Fibroblast of upper back skin (primary cell): ENCODE measurements around the gene ABCA6.
"Not testable (repeated sequence)": the region's sequence is repeated elsewhere in the genome, so short reads cannot be mapped to it uniquely, and the experiment has no call there.

ENCODE experiments used
- DNase-seq: peaks from one replicate; pipeline ENCODE4 v3.0.0-alpha.2; 2013

The ABCA6 gene

DNA sequence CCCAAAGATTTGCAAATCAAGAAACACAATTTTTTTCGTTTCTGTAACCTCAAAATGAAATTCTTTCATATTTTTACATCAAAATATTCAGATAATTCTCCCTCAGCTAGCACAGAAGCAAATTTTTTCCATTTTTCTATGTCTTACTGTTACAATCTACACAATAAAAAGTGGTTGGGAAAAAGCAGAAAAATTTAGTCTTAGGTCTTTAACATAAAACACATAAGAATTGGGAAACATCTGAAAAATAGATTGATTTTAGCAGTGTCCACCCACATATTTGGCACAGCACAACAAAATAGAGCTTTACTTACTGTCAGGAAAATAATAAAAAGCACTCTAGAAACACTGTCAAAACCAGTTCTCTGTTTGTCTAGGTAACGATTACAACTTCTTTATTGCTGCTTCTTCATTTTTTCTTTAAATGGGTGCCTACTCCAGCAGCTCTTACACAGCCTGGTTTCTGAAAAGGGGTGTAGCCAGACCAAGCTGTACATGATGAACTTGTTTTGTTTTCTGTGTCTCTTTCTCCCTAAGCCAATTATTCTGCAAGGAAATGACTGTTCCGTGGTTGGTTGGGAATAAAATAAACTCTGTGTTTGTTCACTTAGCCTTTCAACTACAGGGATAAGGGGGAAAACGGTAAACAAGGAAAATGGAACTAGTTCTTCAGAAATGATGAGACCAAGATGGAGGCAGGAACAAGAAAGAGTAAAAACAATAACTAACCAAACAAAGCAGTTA lies at the start of gene ABCA6:
ABCA6 (minus strand) TSS at position 465 of the 744 bp plus-strand sequence. CDS start 1,192 bp downstream, outside the sequence.
- DNase-seq, result peak; percentile 11

GRCh38 chr17:69188796-69189195 lies 47.1 kb upstream of the ABCA6 start:
- DNase-seq, result no peak

- no peak for DNase-seq
Measured at GRCh38 chr17:69188064-69188463, 46.4 kb upstream of the ABCA6 start.

DNA sequence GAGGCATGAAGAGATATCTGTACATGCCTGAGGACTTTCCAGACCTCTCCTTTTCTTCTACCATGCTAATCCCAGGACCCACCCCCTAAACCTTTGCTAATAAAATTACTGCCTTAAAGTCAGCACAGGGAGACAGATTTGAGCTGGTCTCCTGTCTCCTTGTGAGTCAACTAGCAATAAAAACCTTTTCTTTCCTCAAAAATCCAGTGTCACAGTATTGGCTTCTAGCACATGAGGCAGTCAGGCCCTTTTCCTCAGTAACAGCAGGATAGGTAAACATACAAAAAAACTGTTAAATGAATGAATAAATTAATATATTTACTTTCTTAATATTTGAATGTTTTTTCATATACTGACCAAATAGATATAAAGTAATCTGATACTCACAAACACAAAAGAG lies 45.6 kb upstream of the ABCA6 start:
- DNase-seq, result no peak

- peak; percentile 54 for DNase-seq
Measured at GRCh38 chr17:69179227-69179952, 37.7 kb upstream of the ABCA6 start.

GRCh38 chr17:69176457-69176795 lies 34.7 kb upstream of the ABCA6 start:
- DNase-seq, result no peak

DNA sequence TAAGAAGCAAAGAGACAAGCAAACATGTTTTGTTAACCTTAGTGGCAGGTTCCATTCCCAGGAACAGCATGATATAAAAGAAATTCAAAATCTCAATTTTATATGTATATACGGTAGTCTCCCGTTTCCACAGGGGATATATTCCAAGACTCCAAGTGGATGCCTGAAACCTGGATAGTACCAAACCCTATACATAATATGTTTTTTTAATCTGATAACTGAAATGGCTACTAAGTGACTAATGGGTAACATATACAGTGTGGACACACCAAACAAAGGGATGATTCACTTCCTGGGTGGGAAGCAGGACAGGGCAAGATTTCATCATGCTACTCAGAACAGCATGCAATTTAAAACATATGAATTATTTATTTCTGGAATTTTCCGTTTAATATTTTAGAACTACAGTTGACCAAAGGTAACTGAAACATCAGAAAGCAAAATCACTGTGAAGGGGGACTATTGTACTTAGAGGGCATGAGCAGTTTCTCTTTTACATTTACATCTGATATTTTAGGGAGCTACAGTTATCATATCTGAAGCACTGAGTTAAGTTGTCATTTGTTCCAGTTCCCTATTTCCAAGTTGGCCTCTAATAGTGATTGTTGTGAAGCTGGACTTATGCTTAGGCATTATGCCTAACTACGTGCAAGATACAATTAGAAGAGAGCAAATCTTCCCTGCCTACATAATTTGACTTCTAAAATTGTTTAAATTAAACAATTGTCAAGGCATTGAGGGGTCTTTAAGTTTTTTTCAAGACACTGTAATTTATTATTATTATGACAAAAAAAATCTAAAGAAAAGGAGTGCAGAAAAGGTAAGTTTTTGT lies 34.1 kb upstream of the ABCA6 start:
- peak; percentile 81 for DNase-seq

DNA sequence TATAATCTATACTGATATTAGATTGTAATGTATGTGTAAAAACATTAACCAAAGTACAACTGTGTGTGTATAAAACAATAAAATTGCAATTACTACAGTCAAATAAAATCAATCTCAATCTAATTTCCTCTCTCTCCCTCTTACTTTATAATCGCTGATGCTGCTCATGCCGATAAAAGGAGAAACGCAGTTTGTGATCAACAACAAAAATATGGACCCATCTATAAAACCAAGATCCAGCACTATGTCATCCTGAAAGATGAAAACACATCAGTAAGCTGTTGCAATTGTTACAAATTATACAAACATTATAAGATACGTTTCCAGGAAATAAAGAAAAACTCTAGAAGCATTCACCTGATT lies 33.5 kb upstream of the ABCA6 start:
- no peak for DNase-seq

GRCh38 chr17:69173118-69173517 lies 31.4 kb upstream of the ABCA6 start:
- DNase-seq, result no peak

DNA sequence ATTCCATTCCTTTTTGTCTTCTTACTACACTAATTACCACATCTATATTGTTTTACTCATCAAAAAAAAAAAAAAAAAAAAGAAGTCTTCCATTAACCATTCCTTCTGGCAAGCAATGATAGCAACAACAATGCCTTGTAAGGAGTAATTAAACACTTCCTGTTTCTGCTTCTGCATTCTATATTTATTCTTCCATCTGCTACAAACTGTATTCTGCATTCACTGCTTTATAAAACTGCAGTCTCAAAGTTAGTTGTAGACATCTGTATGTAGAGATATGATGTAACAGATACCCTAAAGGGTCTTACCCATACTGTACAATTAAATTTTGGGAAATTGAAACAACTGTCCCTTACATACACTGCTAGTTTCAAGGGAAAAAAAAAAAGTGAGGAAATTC lies 28.7 kb upstream of the ABCA6 start:
- DNase-seq, result no peak

GRCh38 chr17:69168642-69169041 lies 26.9 kb upstream of the ABCA6 start:
- not testable (repeated sequence) for DNase-seq

DNA sequence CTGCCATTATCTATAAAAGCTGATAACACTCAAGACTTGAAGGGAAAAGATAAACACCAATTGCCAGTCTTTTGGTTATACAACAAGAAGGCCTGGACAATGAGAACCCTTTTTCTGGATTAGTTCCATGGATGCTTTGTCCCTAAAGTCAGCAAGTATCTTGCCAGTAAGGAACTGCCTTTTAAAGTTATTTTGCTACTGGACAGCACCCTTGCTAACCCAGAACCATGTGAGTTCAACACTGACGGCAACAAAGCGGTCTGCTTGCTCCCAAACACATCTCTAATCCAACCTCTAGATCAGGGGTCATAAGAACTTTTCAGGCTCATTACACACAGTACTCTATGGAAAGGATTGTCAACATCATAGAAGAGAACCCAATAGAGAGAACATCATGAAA lies 25.3 kb upstream of the ABCA6 start:
- DNase-seq, result no peak

- DNase-seq, result no peak
Measured at GRCh38 chr17:69164206-69164605, 22.5 kb upstream of the ABCA6 start.

DNA sequence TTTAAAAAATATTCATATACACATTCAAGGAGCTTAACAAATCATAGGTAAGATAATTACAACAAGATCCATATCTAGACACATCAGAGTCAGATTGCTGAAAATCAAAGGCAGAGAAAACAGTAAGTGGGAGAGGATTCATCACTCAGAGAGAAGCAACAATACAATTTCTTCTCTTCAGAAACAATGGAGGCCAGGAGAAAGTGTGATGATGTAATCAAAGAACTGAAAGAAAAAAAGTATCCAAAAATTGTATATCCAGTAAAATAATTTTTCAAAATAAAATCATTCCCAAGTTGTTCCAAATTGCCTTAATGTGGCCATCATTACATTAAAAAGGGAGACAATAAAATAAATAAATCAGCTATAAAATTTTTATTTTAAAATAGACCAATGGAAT lies 17.7 kb upstream of the ABCA6 start:
- no peak for DNase-seq

GRCh38 chr17:69154267-69154666 lies 12.6 kb upstream of the ABCA6 start:
- no peak for DNase-seq

DNA sequence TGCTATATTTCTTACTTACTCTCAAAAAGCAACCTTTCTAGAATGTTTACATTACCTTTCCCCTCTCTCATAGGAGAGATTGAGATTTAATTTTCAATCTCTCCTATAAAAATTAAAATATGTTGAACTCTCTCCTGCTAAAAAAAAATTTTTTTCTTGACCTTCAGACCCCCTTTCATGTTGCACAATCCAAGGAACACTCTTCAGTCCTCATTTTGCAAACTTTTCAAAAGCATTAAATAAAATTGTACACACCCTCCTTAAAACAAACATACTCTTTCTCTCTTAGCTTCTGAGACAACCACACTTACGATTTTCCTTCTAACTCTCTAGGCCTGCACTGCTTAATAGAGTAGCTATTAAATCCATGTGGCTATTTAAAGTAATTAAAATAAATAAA lies 8.6 kb upstream of the ABCA6 start:
- no peak for DNase-seq

- no peak for DNase-seq
Measured at GRCh38 chr17:69147460-69147859, 5.8 kb upstream of the ABCA6 start.

- DNase-seq, result no peak
Measured at GRCh38 chr17:69144331-69145255, 2.9 kb upstream of the ABCA6 start.

- DNase-seq, result no peak
Measured at GRCh38 chr17:69143683-69144231, 2.1 kb upstream of the ABCA6 start.

DNA sequence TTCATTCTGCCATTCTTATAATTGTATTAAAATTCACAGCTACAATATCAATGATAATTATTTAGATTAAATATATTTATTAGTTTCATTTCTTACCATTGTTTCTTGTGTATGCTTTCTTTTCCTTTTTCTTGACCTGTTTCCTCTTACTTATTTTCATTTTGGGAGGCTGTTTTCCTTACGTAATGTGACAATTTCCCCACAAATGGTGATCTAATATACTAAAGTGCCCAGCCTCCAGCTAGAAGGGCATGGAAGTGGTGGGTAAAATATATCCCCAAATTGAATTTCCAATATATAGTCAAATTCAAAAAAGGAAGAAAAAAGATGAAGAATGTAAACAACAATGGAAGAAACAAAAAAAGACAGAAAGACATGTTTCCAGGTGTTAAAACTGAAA lies 1.5 kb upstream of the ABCA6 start:
- no peak for DNase-seq

DNA sequence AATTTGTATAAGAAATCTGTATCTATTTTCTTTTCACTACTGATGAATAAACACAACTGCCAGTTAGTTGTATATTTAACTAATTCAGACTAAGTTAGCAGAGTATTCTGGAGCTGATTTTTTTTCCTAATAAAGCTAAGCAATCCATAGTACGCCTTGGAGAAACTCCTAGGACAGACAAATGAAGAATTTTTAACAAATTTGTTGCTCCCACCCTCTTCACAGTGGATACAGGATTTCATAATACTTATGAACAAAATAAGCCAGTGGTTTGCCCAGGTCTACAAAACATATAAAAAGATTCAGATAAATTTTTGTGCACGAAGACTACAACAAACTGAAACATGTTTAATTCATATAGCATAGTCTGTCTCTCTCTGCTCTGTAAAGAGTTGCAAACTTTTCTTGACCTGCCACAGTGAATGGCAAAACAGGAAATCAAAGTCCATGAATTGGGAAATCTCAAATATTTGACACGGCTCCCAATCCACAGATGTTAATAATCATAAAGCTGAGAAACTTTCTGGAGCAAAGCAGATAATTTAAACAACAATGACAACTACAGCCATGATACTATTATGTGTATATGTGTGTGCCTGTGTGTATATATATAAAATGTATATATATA lies 594 bp upstream of the ABCA6 start:
- peak; percentile 82 for DNase-seq

DNA sequence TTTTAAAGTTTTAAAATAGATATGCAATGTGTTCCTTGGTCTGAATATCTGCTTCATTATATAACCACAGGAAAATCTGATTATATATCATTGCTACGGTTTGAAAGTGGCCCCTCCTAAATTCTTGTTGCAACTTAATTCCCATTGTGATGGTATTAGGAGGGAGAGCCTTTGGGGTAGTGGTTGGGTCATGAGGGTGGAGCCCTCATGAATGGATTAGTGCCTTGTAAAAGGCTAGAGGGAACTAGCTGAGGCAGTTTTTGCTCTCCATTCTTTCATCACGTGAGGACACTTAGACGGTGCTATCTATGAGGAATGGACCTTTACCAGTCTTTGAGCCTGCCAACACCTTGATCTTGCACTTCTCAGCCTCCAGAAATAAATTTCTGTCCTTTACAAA lies 7.6 kb downstream of the ABCA6 start:
- no peak for DNase-seq
